Measurements from ENCODE around the gene KCNQ1.

The KCNQ1 gene

DNA sequence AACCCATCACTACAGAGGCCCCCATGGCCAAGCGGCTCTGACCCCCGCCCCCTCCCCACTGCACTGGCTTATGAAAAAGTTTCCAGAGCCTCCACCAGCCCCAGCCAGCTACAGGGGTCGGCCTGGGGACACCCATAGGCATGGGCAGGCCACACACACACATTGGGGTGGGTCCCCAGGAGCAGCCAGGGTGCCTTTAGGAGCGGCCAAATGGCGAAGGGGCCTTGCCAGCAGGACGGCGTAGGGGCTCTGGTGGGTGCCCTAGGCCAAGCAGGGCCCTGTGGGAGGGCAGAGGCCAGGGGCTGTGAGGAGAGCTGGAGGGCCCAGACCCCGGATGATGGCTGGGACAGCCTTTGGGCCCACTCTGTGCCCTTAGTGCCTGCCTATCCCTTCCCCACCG, 34.2 kb upstream of the KCNQ1 start:
- DNase-seq = no peak

DNA sequence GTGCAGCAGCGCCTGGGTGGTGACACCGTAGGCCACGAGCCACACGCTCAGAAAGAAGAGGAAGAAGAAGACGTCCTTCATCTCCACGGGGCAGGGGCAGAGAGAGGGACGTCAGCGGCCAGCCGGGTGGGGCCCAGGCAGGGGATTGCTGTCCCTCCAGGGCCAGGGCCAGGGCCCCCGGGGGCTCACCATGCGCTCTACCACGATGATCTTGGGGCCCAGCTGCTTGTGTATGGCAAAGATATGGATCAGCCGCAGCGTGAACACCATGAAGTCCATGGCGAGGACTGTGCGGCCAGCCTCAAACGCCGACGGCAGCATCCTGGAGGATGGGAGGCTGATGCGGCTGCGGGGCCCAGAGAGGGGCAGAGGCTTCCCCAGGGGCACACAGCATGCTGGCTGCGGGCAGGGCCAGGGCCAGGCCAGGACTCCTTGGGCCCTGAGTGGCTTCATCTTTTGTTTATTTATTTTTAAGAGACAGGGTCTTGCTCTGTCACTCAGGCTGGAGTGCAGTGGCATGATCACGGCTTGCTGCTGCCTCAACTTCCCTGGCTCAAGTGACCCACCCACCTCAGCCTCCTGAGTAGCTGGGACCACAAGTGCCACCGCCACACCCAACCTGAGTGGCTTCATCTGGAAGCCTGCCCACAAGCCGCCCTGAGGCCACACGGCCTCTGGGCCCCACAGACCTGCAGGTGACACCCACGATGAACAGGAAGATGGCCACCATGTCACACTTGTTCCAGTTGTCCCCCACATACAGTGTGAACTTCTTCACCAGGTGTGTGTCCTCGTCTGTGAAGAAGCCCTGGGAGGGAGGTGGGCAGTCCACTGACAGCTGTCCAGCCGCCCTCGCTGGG, 33.1 kb upstream of the KCNQ1 start:
- DNase-seq = no peak

DNA sequence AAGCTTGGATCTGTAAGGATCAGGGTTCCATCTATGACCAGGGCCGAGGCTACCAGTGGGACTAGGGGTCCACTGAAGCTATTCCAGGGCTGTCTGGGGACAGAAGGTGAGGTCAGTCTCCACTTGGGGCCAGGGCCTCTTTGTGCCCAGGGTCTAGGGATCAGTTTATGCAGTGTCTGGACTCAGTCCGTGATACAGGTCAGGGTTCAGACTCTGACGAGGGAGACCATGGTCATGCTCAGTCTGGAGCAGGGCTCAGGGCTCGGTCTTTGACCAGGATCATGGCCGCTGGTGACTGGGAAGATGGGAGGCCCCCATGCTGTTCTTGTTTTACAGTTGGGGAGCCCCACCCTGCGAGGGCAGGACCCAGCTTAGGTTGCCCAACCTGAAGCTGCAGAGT, 32.5 kb upstream of the KCNQ1 start:
- no peak for DNase-seq

DNA sequence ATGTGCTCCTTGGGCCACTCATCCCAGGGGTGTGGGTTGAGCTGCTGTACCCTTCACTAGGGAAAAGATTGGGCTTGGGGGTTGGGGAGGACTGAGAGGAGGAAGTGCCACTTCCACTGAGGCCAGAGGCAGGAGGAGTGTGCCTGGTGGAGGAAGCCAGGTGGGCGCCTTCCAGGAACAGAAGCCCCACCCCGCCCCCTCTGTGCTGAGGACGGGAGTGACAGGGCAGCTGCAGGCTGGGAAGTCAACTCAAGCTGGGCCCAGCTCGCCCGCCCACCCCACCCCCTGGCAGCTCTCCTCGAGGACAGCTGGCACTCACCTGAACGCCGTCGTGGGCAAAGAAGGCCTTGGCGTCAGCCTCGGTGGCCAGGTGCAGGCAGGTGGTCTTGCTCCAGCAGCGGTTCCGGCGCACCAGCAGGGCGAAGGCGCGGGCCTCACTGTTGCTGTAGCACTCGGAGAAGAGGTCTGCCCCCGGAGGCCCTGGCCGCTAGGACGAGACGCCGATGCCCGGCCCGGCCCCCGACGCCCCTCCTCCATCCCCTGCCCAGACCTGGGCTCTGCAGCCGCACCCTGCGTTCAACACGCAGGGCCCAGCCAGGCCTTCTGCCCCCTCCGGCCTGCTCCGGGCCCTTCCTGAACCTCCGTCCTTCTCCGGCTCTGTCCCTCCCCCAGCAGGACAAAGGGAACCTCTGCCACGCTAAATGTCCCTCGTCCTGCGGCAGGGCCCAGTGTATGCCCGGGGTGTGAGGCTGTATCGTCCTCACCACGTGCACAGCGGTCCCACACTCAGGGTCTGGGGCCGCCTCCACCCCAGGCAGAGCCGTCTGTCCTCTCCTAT, 30.8 kb upstream of the KCNQ1 start:
- DNase-seq = no peak

DNA sequence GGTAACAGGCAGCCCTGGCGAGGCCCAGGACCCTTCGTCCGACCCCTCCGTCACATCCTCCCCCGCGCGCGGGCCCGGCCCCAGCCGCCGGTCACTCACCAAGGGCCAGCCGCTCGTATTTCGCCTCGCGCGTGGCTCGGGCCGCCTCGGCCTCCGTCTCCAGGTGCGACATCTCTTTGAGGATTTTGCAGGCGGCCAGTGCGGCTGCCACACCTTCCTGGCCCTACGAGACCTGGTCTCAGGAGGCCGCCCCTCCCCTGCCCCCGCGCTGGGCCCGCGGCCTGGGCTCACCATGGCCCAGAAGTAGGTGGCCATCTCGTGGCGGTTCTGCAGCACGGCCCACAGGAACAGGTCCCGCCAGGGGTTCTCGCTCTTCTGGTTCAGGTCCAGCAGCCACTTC, 30.2 kb upstream of the KCNQ1 start:
- DNase-seq = no peak

DNA sequence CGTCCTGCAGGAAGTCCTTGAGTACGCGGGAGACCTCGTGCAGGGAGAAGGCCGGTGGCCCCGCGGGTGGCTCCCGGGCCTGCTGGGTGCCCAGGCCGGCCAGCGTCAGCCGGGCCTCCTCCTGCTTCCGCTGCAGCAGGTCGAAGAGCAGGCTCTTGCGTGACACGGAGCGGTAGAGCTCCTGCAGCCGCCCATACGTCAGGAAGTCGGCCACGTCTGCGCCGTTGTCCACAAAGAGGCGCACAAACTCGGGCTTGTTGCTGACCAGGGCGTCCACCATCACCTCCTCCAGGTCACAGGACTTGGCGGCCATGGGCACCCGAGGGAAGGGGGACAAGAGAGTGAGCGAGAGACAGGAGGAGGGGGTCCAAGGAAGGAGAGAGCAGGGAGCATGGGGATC, 29.6 kb upstream of the KCNQ1 start:
- DNase-seq = no peak

DNA sequence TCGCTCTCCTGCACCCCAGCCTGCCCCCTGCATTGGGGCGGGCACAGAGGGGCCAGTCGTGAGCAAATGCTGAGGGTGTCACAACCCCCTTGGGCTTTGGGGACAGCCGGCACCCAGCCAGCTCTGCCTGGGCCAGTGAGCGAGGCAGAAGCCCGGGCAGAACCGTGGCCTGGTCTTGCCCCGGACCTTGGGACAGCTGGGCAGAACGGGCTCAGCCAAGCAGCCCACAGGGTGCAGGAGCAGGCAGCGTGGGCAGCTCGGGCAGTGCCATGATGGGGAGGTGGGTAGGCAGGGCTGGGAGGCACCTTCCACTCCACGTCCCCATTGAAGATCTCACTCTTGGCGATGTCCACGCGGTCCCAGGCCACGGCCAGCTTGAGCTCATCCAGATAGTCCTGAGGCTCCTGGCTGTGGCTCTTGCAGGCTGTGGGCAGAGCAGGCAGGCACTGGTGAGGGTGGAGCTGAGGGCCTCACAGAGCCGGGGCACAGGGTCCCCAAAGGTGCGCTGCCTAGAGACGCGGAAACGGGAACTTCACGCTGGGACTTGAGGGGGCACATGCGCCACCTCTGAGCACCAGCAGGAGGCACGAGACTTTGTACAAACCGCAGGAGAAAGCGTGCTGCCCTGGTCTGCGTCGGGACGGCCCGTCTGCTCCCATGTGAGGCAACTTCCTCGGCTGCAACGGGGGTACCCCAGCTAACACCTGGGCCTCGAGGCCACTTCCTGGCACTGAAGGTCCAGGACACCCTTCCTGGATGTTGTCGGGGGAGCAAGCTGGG, 29.0 kb upstream of the KCNQ1 start:
- no peak for DNase-seq

DNA sequence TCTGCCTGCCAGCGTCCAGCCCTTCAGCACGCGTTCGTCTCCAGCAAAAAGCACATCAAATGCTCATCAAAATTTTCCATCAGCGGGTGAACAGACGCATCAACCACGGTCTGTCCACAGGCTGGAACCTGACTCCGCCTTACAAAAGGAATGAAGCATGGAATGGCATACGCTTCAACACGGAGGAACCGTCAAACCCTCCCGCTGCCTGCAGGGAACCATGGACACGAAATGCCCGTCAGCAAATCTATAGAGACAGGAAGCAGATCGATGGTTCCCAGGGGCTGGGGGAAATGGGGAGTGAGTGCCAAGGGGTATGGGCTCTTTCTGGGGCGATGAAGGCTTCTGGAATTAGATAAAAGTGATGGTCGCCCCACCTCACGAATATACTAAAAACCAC, 28.0 kb upstream of the KCNQ1 start:
- no peak for DNase-seq

DNA sequence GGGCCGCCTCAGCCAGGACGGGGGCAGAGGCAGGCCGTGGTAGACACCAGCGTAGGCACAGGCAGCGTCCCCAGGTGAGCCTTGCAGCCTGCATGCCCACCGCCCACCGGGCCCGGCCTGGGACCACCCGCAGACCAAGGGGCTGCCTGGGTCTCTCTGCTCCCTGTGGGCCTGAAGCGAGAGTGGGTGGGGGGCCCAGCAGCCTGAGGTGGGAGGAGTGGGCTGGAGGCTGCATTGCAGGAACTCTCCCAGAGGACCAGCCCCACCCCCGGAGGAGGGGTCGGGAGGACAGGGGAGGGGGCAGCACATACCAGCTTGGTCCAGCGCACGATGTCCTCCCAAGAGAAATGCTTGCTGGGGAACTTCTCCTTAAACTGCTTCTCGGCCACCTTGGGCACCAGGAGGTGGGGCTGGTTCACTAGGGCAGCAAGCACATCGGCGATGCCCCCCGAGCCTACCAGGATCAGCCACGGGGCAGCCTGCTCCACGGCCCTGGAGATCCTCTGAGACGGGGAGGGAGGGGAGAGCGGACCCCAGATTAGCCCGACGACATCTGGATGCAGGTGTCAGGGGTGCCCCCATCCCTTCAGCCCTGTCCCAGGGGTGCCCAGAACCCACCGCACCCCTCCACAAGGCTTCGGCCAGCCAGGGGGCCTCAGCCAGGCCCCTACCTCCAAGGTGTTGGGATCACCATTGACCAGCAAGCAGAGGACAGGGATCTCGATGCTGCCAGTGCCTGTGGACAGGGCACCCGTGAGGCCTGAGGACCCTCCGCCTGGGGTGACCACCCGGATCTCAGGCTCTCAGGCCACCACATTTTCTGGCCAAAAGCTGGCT, 26.7 kb upstream of the KCNQ1 start:
- no peak for DNase-seq

DNA sequence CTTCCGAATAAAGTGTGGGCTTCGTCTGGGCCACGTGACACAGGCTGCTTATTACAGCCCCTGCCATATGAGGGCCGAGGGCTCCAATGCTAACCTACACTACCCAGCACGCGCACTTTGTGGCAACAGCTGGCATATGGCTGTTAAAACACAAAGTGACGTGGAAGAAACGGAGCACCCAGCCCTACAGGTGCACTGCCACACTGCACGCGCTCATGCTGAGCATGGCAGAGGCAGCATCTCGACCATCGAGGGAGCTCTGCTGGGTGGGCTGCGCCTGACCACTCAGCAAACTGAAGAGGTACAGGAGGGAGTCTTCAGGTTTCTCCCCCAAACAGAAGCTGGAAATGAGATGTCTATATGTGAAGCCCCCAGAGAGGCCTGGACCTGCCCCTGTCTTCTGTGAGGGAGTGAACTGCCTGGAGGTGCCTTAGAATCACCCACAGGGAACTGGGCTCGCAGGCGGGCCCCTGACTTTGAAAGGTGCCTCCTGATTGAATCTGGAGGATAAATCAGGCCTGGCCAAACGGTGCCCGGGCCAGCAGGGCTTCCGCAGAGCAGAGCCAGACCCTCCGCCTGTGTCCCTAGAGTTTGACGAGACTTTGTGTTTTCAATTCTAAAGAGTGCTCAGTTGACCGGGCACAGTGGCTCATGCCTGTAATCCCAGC, 26.0 kb upstream of the KCNQ1 start:
- no peak for DNase-seq

DNA sequence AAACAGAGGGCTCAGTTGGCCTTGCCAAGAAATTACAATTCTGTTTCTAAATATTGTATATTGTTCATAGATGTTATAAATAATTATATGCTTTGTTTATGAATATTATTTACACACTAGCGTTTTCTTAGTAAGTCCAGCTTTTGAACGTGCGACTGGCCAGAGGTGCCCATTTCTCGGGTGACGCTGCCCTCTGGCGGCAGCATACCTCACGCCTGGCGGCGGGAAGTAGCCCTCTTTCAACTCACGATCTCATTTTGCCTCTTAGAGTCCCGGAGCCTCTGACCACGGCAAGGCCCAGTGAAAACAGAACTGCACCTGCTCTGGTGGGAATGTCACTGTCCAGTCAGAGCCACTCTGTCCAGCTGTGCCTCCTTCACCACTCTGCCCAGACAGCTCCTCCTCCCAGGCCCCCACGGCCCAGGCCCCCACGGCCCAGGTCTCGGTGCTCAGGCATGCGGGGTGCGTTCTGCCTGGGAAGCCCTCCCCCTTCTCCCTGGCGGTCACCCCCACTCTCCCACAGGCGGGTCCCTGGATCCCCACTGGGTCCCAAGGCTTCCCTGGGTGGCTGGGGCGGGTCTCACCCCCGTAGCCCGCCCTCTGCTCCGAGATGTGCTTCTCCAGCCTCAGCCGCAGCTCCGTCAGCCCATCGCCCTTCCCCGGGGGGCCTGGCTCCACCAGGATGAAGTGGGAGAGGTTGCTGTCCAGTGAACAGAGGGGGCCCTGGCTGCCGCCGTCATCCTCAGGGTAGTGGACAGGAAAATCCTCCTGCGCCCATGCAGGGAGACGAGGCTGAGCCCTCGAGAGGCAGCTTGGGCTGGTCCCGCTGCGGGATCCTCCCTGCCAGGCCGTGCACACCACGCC, 24.9 kb upstream of the KCNQ1 start:
- peak; percentile 68 to 69 for DNase-seq

DNA sequence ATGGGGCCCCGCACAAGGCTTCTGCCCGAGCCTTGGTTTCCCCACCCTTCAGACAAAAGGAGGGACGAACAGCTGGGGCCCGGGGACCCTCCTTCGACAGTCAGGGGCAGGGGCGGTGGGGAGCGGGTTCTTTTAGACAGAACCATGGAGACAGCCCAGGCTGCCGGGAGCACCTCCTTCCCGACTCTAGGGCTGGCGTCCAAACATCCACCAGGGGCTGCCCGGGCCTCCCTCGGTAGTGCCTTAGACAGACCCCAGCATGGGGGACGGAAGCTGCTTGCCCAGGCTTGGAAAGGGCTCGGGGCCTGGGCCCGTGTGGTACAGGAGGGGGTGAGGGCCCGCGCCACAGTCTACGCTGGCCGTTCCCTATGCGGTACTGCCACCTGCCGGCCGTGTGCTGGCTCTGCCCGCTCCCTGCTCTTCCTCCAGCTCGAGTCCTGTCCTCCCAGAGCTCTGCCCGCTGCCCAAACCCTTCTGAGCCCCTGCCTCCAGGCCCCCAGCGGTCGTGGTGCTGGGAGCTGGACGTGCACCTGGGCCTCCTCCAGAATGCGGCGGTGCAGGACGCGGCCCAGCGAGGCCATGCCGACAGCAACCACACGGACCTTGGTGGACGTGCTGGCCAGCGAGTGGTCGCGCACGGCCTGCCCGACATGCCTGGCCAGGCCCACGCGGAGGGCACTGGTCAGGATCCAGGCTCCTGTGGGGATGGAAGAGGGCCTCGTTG, 24.1 kb upstream of the KCNQ1 start:
- DNase-seq = peak; percentile 69 to 75

DNA sequence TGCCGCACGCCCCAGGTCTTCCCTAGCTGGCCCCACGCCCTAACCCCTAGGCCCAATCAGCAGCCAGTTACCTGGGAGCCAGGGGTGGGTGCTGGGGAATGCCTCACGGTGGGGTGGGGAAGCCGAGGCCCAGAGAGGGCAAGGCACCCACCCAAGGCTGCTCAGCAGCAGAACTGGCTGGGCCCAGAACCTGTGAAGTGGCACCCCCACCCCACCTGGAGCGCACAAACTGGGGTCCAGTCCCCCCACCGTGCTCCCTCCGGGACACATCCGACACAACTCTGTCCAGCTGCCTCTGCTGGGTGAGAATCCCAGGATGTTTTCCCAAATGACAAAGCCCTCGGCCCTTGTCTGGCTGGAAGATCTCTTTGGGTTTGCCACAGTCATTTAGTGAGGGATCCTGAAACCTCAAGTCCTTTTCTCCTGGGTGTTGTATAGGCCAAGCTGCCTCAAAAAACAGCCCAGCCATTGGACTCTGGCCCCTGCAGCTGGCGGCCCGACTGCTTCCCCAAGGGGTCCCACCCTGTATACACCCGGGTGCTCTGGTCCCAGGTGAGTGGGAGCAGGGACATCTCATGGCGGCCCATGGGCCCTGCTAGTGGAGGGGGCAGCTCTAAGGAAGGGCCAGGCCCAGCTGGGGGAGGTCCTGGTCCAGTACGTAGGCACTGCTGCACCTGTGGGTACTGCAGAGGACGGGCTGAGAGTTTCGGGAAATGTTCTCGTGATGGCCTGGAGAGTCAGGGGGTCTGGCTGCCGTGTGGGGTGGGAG, 23.4 kb upstream of the KCNQ1 start:
- DNase-seq = no peak

DNA sequence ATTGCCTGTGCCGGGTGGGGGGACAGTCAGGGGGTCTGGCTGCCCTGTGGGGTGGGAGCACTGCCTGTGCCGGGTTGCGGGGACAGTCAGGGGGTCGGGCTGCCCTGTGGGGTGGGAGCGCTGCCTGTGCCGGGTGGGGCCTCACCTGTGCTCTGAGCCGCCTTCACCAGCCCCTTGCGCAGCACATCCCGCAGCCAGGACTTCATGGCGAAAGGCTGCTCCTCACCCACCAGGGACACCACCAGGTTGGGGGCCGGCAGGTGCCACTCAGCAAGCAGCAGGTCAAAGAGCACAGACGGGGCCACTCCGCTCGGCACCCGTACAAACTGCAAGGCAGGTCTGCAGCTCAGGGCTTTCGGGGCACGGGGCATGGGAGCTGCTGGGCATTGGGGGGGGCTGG, 22.8 kb upstream of the KCNQ1 start:
- DNase-seq = no peak

DNA sequence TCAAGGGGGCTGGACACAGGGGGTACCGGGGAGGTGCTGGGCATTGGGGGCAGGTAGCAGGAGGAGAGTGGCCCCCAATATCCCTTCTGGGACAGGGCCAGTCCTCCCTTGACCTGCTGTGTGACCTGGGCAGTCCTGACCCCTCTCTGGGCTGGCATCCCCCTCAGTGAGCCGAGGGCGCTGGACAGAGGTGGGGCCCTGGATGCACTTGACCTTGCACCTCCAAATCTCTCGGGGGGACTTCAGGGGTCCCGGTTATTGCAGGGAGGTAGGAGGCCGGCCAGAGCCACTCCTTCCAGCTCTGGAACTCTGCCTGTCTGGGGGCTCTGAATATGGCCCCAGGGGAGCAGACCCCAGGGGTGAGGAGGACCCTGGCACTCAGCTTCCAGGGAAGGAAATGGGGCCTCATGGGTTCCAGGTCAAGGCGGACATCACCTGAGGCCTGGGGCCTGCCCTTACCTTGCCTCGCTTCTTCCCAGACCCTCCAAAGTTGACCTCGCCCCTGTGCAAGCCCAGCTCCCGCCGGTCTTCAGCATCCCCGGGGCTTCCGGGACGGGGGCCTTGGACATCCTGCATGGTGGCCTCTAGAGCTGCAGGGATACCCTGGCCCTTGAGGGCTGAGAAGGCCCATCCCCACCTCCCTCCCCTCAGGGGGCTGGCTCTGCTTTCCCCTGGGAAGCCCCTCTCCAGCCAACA, 22.2 kb upstream of the KCNQ1 start:
- DNase-seq = no peak

DNA sequence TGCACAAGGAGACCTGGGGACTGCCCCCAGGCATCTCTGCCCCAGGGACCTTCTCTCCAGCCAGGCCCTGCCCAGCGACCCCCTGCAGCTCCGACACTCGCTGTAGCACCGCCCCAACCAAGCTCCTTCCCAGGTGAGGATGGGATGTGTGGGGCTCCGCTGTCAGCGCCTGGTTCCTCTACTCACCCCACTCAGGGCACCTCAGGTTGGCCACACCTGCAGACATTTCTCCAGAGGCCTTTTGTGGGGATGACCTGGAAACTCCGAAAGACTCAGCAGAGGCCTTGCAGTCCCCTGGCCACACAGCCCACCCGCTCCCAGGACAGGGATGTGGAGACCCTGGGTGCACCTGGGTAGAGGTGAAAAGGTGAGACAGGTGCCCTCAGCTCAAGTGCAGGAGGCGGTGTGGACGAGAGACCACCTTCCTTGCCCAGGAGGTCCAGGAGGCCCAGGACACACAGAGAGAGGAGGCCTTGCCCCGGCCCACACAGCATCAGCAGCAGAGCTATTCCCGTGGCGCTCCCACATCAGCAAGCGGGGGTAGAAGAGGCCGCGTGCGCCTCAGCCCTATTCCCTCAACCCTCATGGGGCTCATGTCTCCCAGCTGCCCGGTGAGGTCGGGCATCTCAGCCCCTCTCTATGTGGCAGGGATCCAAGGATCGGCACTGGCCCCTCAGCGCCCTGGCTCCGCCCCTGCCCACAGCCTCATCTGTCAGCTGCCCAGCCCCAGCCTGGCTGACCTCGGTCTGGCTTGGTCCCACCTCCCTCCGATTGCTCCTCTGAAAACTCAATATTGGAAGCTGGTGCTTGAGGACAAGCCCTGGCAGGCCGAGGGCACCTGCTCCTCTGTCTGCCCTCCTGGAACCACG, 21.4 kb upstream of the KCNQ1 start:
- DNase-seq = no peak

DNA sequence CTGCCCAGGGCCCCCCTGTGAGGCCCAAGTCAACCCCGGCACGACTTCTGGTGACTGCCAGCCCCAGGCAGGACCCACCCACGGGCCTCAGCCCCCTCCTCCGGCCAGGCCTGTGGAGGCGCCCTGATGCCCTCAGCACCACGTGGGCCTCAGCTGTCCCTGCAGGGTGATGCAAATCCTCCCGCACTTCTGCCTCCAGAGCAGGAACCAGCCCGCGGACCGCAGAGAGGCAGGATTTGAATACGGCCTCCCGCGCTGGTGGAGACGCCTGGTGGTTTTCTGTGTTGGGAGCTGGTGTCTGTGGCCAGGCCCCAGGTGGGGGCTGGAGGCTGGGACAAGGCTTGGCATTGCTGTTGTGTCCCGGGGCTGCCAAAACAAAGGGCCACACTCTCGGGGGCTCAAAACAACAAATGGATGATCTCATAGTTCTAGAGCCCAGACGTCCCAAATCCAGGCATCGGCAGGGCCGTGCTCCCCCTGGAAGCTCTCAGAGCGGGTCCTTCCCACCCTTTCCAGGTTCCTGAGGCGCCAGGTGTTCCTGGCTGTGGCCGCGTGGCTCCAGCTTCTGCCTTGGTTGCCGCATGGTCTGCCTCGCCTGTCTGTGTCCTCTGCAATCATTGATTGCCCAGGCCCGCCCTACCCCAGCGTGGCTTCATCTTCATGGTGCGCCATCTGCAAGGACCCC, 19.9 kb upstream of the KCNQ1 start:
- no peak for DNase-seq

All from CD4-positive, alpha-beta T cell treated with Interleukin-4 for 1 hour (primary cell).